HG02884 (cell line): Measurements from ENCODE around the gene GATM.

Experiments used
- ATAC-seq: cut with Tn5 transposase; IDR thresholded peaks from one replicate; pipeline ENCODE4 v1.9.1; 2021; ENCODE audit warnings: mild to moderate bottlenecking, moderate library complexity; ENCODE audit not compliant: unreplicated experiment

The GATM gene

GRCh38 chr15:45378149-45378912, at the start of gene GATM:
Gene GATM (minus strand): TSS chr15:45378544. CDS start chr15:45378453, 91 bp downstream.
- peak; percentile 75 for ATAC-seq

- ATAC-seq = no peak
Observed at GRCh38 chr15:45427085-45427484, 48.7 kb upstream of the GATM start.

GRCh38 chr15:45425135-45425534, 46.8 kb upstream of the GATM start:
- no peak for ATAC-seq

GRCh38 chr15:45424429-45424828, 46.1 kb upstream of the GATM start:
- no peak for ATAC-seq

GRCh38 chr15:45417303-45417950, 39.1 kb upstream of the GATM start:
- ATAC-seq = no peak

GRCh38 chr15:45414215-45414885, 36.0 kb upstream of the GATM start:
- ATAC-seq = no peak

GRCh38 chr15:45409596-45409995, 31.3 kb upstream of the GATM start:
- ATAC-seq = no peak

- ATAC-seq = no peak
Observed at GRCh38 chr15:45407786-45408185, 29.4 kb upstream of the GATM start.

- ATAC-seq = peak; percentile 32
Observed at GRCh38 chr15:45402955-45403877, 24.9 kb upstream of the GATM start.

GRCh38 chr15:45402162-45402954, 24.0 kb upstream of the GATM start:
- peak; percentile 87 for ATAC-seq

GRCh38 chr15:45401665-45402161, 23.4 kb upstream of the GATM start:
- ATAC-seq = peak; percentile 0

- ATAC-seq = no peak
Observed at GRCh38 chr15:45399381-45400212, 21.3 kb upstream of the GATM start.

- no peak for ATAC-seq
Observed at GRCh38 chr15:45397116-45397665, 18.8 kb upstream of the GATM start.

GRCh38 chr15:45395943-45396342, 17.6 kb upstream of the GATM start:
- ATAC-seq = no peak

- ATAC-seq = no peak
Observed at GRCh38 chr15:45394681-45395080, 16.3 kb upstream of the GATM start.

GRCh38 chr15:45393851-45394250, 15.5 kb upstream of the GATM start:
- ATAC-seq = no peak

- ATAC-seq = no peak
Observed at GRCh38 chr15:45392584-45392855, 14.2 kb upstream of the GATM start.

GRCh38 chr15:45391746-45392583, 13.6 kb upstream of the GATM start:
- peak; percentile 96 for ATAC-seq
